HG03432 (cell line): ENCODE results near the gene CBY1.
"Not testable (repeated sequence)": the region's sequence is repeated elsewhere in the genome, so short reads cannot be mapped to it uniquely, and the experiment has no call there.

Experiments used
- ATAC-seq: cut with Tn5 transposase; IDR thresholded peaks from one replicate; pipeline ENCODE4 v1.9.1; 2021; ENCODE audit warnings: mild to moderate bottlenecking, moderate library complexity; ENCODE audit not compliant: unreplicated experiment

The CBY1 gene

GRCh38 chr22:38656256-38657044 is at the start of gene CBY1, which contains the start of gene FAM227A:
CBY1 (plus strand) TSS chr22:38656638; CDS start chr22:38668055, 11,417 bp downstream.
FAM227A (minus strand) TSS chr22:38656392; CDS start chr22:38650168, 6,224 bp downstream.
- peak; percentile 85 for ATAC-seq

GRCh38 chr22:38607680-38608079 is 48.8 kb upstream of the CBY1 start:
- no peak for ATAC-seq

- ATAC-seq: no peak
Measured at GRCh38 chr22:38608992-38609750, 47.3 kb upstream of the CBY1 start.

GRCh38 chr22:38610234-38610633 is 46.2 kb upstream of the CBY1 start:
- no peak for ATAC-seq

- ATAC-seq: no peak
Measured at GRCh38 chr22:38611559-38611958, 44.9 kb upstream of the CBY1 start.

GRCh38 chr22:38612217-38613006 is 44.0 kb upstream of the CBY1 start:
- ATAC-seq: no peak

GRCh38 chr22:38613588-38613987 is 42.9 kb upstream of the CBY1 start:
- no peak for ATAC-seq

- no peak for ATAC-seq
Measured at GRCh38 chr22:38614332-38615063, 41.9 kb upstream of the CBY1 start.

- ATAC-seq: not testable (repeated sequence)
Measured at GRCh38 chr22:38615064-38615405, 41.4 kb upstream of the CBY1 start.

GRCh38 chr22:38618258-38618657 is 38.2 kb upstream of the CBY1 start:
- no peak for ATAC-seq

GRCh38 chr22:38618682-38619081 is 37.8 kb upstream of the CBY1 start:
- ATAC-seq: no peak

GRCh38 chr22:38623351-38623750 is 33.1 kb upstream of the CBY1 start:
- no peak for ATAC-seq

- no peak for ATAC-seq
Measured at GRCh38 chr22:38628444-38628843, 28.0 kb upstream of the CBY1 start.

- no peak for ATAC-seq
Measured at GRCh38 chr22:38629108-38629507, 27.3 kb upstream of the CBY1 start.

GRCh38 chr22:38631724-38632123 is 24.7 kb upstream of the CBY1 start:
- no peak for ATAC-seq

- ATAC-seq: no peak
Measured at GRCh38 chr22:38632528-38632927, 23.9 kb upstream of the CBY1 start.

GRCh38 chr22:38638216-38638615 is 18.2 kb upstream of the CBY1 start:
- no peak for ATAC-seq

- no peak for ATAC-seq
Measured at GRCh38 chr22:38638728-38639127, 17.7 kb upstream of the CBY1 start.

- no peak for ATAC-seq
Measured at GRCh38 chr22:38641476-38642040, 14.9 kb upstream of the CBY1 start.

GRCh38 chr22:38644245-38644644 is 12.2 kb upstream of the CBY1 start:
- ATAC-seq: not testable (repeated sequence)
